Measurements from ENCODE around the gene C7orf33.

Gene C7orf33, protein sequence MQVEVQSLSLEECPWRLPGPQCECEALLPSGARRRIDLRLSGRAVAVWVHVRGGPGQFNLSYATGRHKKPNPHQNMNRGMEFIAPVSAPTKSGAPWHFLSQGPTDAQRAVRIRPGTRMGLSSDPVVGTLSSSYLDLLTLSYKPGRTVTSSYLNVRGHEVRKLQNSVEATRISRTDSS

DNA sequence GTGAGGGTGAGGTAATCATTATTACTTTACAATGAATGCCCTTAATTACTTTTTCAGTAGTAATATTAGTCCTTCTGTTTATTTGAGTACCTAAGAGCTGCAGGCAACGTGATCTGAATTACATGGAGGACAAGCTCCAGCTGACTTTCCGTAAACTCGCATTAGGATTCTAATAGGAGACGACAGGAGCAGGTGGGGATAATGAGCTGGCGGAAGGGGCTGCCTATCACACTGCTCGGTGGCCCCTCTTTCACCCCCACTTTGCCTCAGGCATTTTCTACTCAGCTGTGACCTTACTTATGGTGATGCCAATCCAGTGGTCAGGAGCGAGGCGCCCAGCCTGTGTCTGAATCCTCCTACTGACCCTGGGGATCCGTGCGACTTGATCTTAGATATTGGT lies at the start of gene C7orf33:
Gene C7orf33 (plus strand): TSS at position 296 of the 400 bp plus-strand sequence. CDS start 160 bp downstream, outside the sequence.
- Histone ChIP-seq H3K4me3 (ENCODE audit: low read length) (no peak within 1 kb of the TSS), H3K9ac (ENCODE audit: low read length) (no peak within 1 kb of the TSS), H3K27me3 (replicated peaks; ENCODE audit: control insufficient read depth, insufficient read depth, low read length) (peaks cover 50% of the 10 kb centered on the region), H3K36me3 (ENCODE audit: control insufficient read depth, insufficient read depth, low read length, severe bottlenecking) (no peaks in the 10 kb centered on the region), H3K4me1 (ENCODE audit: control insufficient read depth, insufficient read depth, low read length) (no peaks in the 10 kb centered on the region), H3K9me3 (ENCODE audit: control insufficient read depth, low read length) (peaks cover 7% of the 10 kb centered on the region)
- no peak for DNase-seq (ENCODE audit: low read depth)

DNA sequence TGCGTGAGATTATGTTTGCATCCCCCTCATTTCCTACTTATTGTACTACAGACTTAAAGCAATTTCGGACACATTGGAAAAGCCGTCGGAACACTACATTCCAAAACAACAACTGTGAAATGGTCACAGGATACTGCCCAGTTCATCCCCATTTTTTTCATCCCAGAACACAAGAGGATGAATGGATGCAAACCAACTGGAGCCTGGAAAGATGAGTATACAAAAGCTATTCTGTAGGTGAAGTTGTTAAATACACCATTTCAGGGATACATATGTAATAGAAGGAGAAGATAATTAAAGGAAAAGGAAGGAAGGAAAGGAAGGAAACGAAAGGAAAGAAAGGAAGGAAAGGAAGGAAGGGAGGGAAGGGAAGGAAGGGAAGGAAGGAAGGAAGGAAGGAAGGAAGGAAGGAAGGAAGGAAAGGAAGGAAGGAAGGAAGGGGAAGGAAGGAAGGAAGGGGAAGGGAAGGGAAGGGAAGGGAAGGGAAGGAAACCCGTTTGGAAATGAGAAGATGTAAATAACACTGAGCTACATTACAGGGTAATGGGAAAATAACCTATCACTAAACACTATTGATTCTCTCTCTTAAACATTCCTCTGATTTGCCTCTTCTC lies 48.6 kb upstream of the C7orf33 start:
- H3K9me3 ChIP-seq (ENCODE audit: control insufficient read depth, low read length), result no peaks in the 10 kb centered on the region
- H3K36me3 ChIP-seq (ENCODE audit: control insufficient read depth, insufficient read depth, low read length, severe bottlenecking), result no peaks in the 10 kb centered on the region
- no peak overlapping the region for H3K9ac ChIP-seq (ENCODE audit: low read length)
- DNase-seq (ENCODE audit: low read depth), result no peak
- H3K4me1 ChIP-seq (ENCODE audit: control insufficient read depth, insufficient read depth, low read length), result peaks cover 14% of the 10 kb centered on the region
- H3K27me3 ChIP-seq (replicated peaks; ENCODE audit: control insufficient read depth, insufficient read depth, low read length), result no peaks in the 10 kb centered on the region
- no peak overlapping the region for H3K4me3 ChIP-seq (ENCODE audit: low read length)

DNA sequence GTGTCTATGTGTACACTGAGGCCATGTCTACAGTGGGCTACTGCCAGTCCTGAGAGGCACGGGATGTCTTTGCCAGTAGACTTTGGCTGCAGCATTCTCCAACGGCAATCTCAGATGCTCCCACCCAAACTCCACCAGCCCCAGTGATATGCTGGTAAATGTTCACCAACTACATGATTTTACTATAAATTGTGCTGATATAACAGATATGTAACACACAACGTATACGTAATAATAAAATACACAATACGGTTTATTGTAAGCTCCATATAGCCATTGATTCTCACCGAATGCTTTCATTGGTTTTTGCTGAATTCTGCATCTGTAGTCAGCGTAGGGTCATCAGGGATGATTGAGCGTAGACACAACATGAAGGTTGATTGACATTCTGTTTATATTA lies 47.3 kb upstream of the C7orf33 start:
- Histone ChIP-seq H3K36me3 (ENCODE audit: control insufficient read depth, insufficient read depth, low read length, severe bottlenecking) (no peaks in the 10 kb centered on the region), H3K27me3 (replicated peaks; ENCODE audit: control insufficient read depth, insufficient read depth, low read length) (no peaks in the 10 kb centered on the region), H3K4me1 (ENCODE audit: control insufficient read depth, insufficient read depth, low read length) (peaks cover 14% of the 10 kb centered on the region), H3K9me3 (ENCODE audit: control insufficient read depth, low read length) (no peaks in the 10 kb centered on the region), H3K9ac (ENCODE audit: low read length) (no peak overlapping the region), H3K4me3 (ENCODE audit: low read length) (no peak overlapping the region)
- DNase-seq (ENCODE audit: low read depth), result no peak

DNA sequence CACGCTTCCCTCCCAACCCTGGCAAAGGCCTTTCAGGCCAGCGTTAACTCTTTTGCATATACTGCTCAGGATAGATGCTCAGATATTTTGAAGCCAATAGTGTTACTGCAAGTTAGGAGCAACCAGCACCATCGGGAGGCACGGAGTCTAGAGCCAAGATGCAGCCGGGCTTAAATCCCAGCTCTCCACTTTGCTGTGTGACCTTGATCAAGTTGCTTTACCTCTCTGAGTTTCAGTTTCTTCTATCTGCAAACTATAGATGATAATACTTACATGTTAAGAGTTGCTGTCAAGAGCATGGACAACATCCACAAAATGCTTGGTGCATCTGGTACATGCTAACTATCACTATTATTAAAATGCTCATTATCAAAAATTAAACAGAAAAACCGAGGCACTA lies 45.4 kb upstream of the C7orf33 start:
- Histone ChIP-seq H3K9me3 (ENCODE audit: control insufficient read depth, low read length) (peaks cover 6% of the 10 kb centered on the region), H3K4me1 (ENCODE audit: control insufficient read depth, insufficient read depth, low read length) (peaks cover 9% of the 10 kb centered on the region), H3K9ac (ENCODE audit: low read length) (no peak overlapping the region), H3K4me3 (ENCODE audit: low read length) (no peak overlapping the region), H3K36me3 (ENCODE audit: control insufficient read depth, insufficient read depth, low read length, severe bottlenecking) (no peaks in the 10 kb centered on the region), H3K27me3 (replicated peaks; ENCODE audit: control insufficient read depth, insufficient read depth, low read length) (no peaks in the 10 kb centered on the region)
- DNase-seq (ENCODE audit: low read depth), result no peak

DNA sequence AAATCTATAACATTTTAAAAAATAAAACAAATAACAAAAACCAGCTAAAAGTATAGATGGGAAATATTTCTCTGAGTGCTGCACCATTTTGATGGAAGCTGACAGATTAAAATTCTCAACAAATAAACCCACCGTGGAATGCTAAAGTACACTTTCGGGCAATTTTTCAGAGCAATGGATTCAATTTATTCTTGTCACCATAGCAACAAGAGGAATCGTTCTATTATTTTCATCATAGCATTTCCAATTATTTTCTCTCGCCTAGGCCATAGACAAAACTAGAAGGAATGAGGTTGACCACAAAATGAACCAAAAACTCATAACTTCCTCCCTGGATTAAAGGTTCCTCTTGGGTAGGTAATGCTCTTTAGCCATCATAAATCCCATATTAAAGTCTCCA lies 44.6 kb upstream of the C7orf33 start:
- peaks cover under 1% of the 10 kb centered on the region for H3K4me1 ChIP-seq (ENCODE audit: control insufficient read depth, insufficient read depth, low read length)
- H3K4me3 ChIP-seq (ENCODE audit: low read length), result no peak overlapping the region
- no peak overlapping the region for H3K9ac ChIP-seq (ENCODE audit: low read length)
- H3K27me3 ChIP-seq (replicated peaks; ENCODE audit: control insufficient read depth, insufficient read depth, low read length), result no peaks in the 10 kb centered on the region
- DNase-seq (ENCODE audit: low read depth), result no peak
- peaks cover 10% of the 10 kb centered on the region for H3K9me3 ChIP-seq (ENCODE audit: control insufficient read depth, low read length)
- no peaks in the 10 kb centered on the region for H3K36me3 ChIP-seq (ENCODE audit: control insufficient read depth, insufficient read depth, low read length, severe bottlenecking)

DNA sequence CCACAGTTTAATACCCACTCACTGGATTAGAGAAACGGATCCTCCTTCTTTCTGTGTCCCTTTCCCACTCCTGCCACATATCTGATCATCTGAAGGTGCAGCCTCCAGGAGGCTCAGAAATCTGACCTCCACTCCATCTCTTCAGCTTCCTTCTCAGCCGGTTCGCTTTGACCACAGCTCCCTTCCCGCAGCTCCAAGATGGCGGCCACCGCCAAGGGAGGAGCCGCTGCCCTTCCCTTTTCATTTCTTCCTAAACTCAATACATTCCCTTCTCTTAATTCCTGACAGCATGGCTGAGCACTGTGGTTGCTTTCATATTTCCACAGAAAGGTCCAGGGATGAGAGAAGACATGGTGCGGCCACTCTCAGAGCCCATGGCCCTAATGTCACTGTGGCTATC lies 43.7 kb upstream of the C7orf33 start:
- Histone ChIP-seq H3K9ac (ENCODE audit: low read length) (no peak overlapping the region), H3K4me1 (ENCODE audit: control insufficient read depth, insufficient read depth, low read length) (no peaks in the 10 kb centered on the region), H3K9me3 (ENCODE audit: control insufficient read depth, low read length) (peaks cover 10% of the 10 kb centered on the region), H3K36me3 (ENCODE audit: control insufficient read depth, insufficient read depth, low read length, severe bottlenecking) (no peaks in the 10 kb centered on the region), H3K27me3 (replicated peaks; ENCODE audit: control insufficient read depth, insufficient read depth, low read length) (no peaks in the 10 kb centered on the region), H3K4me3 (ENCODE audit: low read length) (no peak overlapping the region)
- no peak for DNase-seq (ENCODE audit: low read depth)

DNA sequence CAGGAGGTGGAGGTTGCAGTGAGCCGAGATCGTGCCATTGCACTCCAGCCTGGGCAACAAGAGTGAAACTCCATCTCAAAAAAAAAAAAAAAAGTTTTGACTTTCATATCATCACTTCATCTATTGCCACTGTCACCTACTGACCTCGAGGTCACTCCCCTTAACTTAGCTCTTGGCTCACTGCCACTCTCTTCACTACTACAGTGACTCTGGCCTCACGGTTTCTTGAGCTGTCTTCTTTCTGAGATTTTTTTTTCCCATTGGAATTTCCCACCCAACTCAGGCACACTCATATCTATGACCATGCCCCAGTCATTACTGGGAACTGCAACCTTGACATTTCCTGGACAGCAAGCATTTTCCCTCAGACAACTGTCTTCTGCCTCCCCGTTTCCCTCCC lies 42.6 kb upstream of the C7orf33 start:
- H3K9ac ChIP-seq (ENCODE audit: low read length), result no peak overlapping the region
- DNase-seq (ENCODE audit: low read depth), result no peak
- no peaks in the 10 kb centered on the region for H3K27me3 ChIP-seq (replicated peaks; ENCODE audit: control insufficient read depth, insufficient read depth, low read length)

DNA sequence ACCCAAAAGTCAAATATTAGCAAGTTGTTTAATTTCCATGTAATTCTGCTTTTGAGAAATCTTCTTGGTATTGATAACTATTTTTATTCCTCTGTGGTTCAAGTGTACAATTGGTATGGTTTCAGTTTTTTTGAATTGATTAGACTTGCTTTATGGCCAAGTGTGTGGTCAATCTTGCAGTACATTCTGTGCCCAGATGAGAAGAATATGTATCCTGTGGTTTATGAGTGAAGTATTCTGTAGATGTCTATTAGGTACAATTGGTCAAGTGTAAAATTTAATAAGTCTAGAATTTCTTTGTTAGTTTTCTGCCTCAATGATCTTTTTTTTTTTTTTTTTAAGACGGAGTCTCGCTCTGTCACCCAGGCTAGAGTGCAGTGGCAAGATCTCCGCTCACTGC lies 36.6 kb upstream of the C7orf33 start:
- Histone ChIP-seq H3K4me1 (ENCODE audit: control insufficient read depth, insufficient read depth, low read length) (no peaks in the 10 kb centered on the region), H3K27me3 (replicated peaks; ENCODE audit: control insufficient read depth, insufficient read depth, low read length) (peaks cover 9% of the 10 kb centered on the region), H3K9me3 (ENCODE audit: control insufficient read depth, low read length) (peaks cover 10% of the 10 kb centered on the region), H3K9ac (ENCODE audit: low read length) (no peak overlapping the region), H3K4me3 (ENCODE audit: low read length) (no peak overlapping the region), H3K36me3 (ENCODE audit: control insufficient read depth, insufficient read depth, low read length, severe bottlenecking) (no peaks in the 10 kb centered on the region)
- DNase-seq (ENCODE audit: low read depth), result no peak

More for the DNA sequence above, 42.6 kb upstream of the C7orf33 start:
- Histone ChIP-seq H3K36me3 (ENCODE audit: control insufficient read depth, insufficient read depth, low read length, severe bottlenecking) (no peaks in the 10 kb centered on the region), H3K9me3 (ENCODE audit: control insufficient read depth, low read length) (peaks cover 10% of the 10 kb centered on the region), H3K4me1 (ENCODE audit: control insufficient read depth, insufficient read depth, low read length) (no peaks in the 10 kb centered on the region), H3K4me3 (ENCODE audit: low read length) (no peak overlapping the region)

DNA sequence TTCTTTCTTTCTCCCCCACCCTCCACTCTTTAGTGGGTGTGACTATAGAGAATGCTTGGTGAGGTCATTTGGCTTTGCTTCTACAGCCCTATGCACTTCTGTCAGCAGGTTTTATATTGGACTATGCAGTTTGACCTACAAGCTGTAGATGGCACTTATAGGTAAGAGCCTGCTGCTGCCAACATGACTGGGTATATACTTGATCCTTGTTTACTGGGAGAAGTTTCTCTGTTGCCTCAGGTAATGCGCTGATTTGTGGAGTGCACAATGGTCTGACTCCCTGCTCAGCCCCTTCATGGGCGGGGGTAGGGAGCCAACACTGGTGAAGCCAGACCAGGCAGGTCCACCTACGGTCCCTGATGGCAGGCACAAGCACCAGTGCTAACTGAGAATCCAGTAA lies 33.7 kb upstream of the C7orf33 start:
- H3K4me1 ChIP-seq (ENCODE audit: control insufficient read depth, insufficient read depth, low read length), result no peaks in the 10 kb centered on the region
- H3K9me3 ChIP-seq (ENCODE audit: control insufficient read depth, low read length), result no peaks in the 10 kb centered on the region
- DNase-seq (ENCODE audit: low read depth), result no peak
- H3K4me3 ChIP-seq (ENCODE audit: low read length), result no peak overlapping the region
- H3K27me3 ChIP-seq (replicated peaks; ENCODE audit: control insufficient read depth, insufficient read depth, low read length), result peaks cover 9% of the 10 kb centered on the region
- no peaks in the 10 kb centered on the region for H3K36me3 ChIP-seq (ENCODE audit: control insufficient read depth, insufficient read depth, low read length, severe bottlenecking)
- H3K9ac ChIP-seq (ENCODE audit: low read length), result no peak overlapping the region

DNA sequence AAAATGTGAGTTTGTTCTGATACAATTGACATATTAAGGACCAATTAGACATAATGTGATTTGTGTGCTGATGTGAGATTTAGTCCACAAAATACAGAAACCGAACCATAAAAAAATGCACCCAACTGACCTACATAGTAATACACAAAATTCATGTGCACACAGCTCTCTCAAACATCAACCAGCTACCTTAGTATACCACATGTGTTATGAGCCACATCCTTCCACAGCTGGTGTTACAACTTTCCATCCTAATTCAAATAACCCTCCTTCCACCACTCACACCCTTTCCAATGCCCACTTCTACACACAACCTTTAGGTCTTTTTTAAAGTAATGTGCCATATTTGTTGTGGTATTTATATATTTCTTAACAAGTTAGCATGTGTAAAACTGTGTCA lies 31.7 kb upstream of the C7orf33 start:
- H3K4me3 ChIP-seq (ENCODE audit: low read length), result no peak overlapping the region
- no peak for DNase-seq (ENCODE audit: low read depth)
- no peaks in the 10 kb centered on the region for H3K36me3 ChIP-seq (ENCODE audit: control insufficient read depth, insufficient read depth, low read length, severe bottlenecking)
- peaks cover under 1% of the 10 kb centered on the region for H3K4me1 ChIP-seq (ENCODE audit: control insufficient read depth, insufficient read depth, low read length)
- H3K9me3 ChIP-seq (ENCODE audit: control insufficient read depth, low read length), result no peaks in the 10 kb centered on the region
- H3K27me3 ChIP-seq (replicated peaks; ENCODE audit: control insufficient read depth, insufficient read depth, low read length), result peaks cover 6% of the 10 kb centered on the region
- no peak overlapping the region for H3K9ac ChIP-seq (ENCODE audit: low read length)

DNA sequence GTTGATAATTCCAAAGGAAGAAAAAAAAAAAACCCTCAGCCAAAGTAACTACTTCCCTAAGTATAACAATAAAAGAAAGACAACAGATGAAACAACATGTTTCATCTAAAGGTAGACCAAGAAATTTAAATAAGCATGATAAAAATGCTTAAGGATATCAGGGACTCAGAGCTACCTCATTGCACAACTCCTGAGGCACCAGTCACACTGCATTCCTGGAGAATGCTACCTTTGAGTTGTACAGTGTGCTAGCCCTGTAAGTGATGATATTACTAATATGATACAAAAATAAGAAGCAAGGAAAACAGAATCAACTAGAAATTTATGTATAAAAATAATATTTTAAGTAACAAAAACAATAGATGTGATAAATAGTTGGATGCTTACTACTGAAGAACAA lies 29.5 kb upstream of the C7orf33 start:
- H3K36me3 ChIP-seq (ENCODE audit: control insufficient read depth, insufficient read depth, low read length, severe bottlenecking), result no peaks in the 10 kb centered on the region
- no peaks in the 10 kb centered on the region for H3K9me3 ChIP-seq (ENCODE audit: control insufficient read depth, low read length)
- H3K4me1 ChIP-seq (ENCODE audit: control insufficient read depth, insufficient read depth, low read length), result peaks cover 6% of the 10 kb centered on the region
- H3K27me3 ChIP-seq (replicated peaks; ENCODE audit: control insufficient read depth, insufficient read depth, low read length), result peaks cover 6% of the 10 kb centered on the region
- DNase-seq (ENCODE audit: low read depth), result no peak
- no peak overlapping the region for H3K9ac ChIP-seq (ENCODE audit: low read length)
- no peak overlapping the region for H3K4me3 ChIP-seq (ENCODE audit: low read length)

Measured in adipocyte (in vitro differentiated cells).